Muscle layer of duodenum (tissue), 2 donors: ENCODE measurements around the gene RFTN1.

Source experiments
- H3K27ac ChIP-seq: one replicate; pipeline ENCODE4 v1.7.0; 2013; ENCODE audit warnings: mild to moderate bottlenecking, low read length
- H3K27me3 ChIP-seq: one replicate; pipeline ENCODE4 v1.7.0; 2013; ENCODE audit warnings: low read depth, mild to moderate bottlenecking, control low read depth, low read length
- H3K36me3 ChIP-seq, 2 donors: one replicate each; pipeline ENCODE4 v1.7.0; 2013; ENCODE audit warnings: low read length in 2 of 2, control low read depth in 1 of 2, mild to moderate bottlenecking in 1 of 2; ENCODE audit not compliant: insufficient read depth in 2 of 2, control insufficient read depth in 1 of 2
- H3K4me1 ChIP-seq, 2 donors: one replicate each; pipeline ENCODE4 v1.7.0; 2013; ENCODE audit warnings: low read length in 2 of 2, mild to moderate bottlenecking in 2 of 2, control low read depth in 1 of 2, moderate library complexity in 1 of 2; ENCODE audit not compliant: insufficient read depth in 2 of 2, control insufficient read depth in 1 of 2
- H3K4me3 ChIP-seq, 2 donors: one replicate each; pipeline ENCODE4 v1.7.0; 2013; ENCODE audit warnings: low read length in 2 of 2, low read depth in 1 of 2, mild to moderate bottlenecking in 1 of 2
- H3K9me3 ChIP-seq, 2 donors: one replicate each; pipeline ENCODE4 v1.7.0; 2013; ENCODE audit warnings: low read length in 2 of 2, control low read depth in 1 of 2, mild to moderate bottlenecking in 1 of 2; ENCODE audit not compliant: control insufficient read depth in 1 of 2
- donor health status: healthy.

Gene RFTN1

DNA sequence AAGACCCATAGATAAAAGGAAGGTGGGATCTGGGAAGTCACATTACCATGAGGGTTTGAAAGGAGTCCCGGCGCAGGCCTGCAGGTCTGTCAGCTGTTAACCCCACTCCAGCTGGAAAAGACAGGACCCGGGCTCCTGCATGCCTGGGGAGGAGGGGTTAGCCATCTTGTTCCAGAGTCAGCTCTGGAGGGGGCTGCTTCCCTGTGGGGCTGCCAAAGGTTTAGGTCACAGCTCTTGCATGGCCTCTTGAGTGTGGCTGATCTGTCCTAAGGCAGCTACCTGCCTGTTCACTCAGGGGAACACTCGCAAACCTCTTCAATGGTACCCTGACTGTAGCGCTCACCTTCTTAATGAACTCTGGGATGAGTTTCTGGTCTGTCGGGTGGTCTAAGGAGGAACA is 104.5 kb downstream of the RFTN1 start:
- no peak overlapping the region for H3K27ac ChIP-seq

GRCh38 chr3:16407366-16407765 is 106.1 kb downstream of the RFTN1 start:
- no peaks in the 10 kb centered on the region for H3K4me1 ChIP-seq
- H3K9me3 ChIP-seq = no peaks in the 10 kb centered on the region
- no peaks in the 10 kb centered on the region for H3K27me3 ChIP-seq
- no peak overlapping the region for H3K4me3 ChIP-seq
- no peak overlapping the region for H3K27ac ChIP-seq
- no peaks in the 10 kb centered on the region for H3K36me3 ChIP-seq

More for the DNA sequence above, 104.5 kb downstream of the RFTN1 start:
- Histone ChIP-seq H3K27me3 (no peaks in the 10 kb centered on the region), H3K9me3 (no peaks in the 10 kb centered on the region), H3K4me3 (no peak overlapping the region), H3K4me1 (no peaks in the 10 kb centered on the region), H3K36me3 (no peaks in the 10 kb centered on the region)

DNA sequence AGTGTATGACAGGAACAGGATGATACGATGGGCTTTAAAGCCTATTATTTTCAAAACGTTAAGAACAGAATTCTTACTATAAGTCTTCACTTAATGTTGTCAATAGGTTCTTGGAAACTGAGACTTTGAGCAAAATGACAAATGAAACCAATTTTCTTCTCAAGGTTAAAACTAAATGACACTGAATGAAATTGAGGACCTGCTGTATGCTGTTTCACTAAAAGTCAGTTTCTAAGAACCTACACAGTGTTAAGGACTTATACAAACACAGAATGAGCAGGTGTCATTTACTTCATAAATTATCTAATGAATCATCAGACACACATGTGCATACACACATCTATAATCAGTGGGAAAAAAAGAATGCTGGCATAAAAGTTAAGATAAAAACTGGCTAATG is 106.9 kb downstream of the RFTN1 start:
- H3K9me3 ChIP-seq = no peaks in the 10 kb centered on the region
- no peaks in the 10 kb centered on the region for H3K36me3 ChIP-seq
- no peaks in the 10 kb centered on the region for H3K27me3 ChIP-seq
- no peaks in the 10 kb centered on the region for H3K4me1 ChIP-seq
- no peak overlapping the region for H3K4me3 ChIP-seq
- no peak overlapping the region for H3K27ac ChIP-seq

- Histone ChIP-seq H3K36me3 (no peaks in the 10 kb centered on the region), H3K27ac (no peak overlapping the region), H3K27me3 (no peaks in the 10 kb centered on the region), H3K4me1 (no peaks in the 10 kb centered on the region), H3K9me3 (no peaks in the 10 kb centered on the region), H3K4me3 (no peak overlapping the region)
These were observed 107.3 kb downstream of the RFTN1 start for GRCh38 chr3:16406166-16406565.

GRCh38 chr3:16404349-16404895 is 109.1 kb downstream of the RFTN1 start:
- Histone ChIP-seq H3K9me3 (no peaks in the 10 kb centered on the region), H3K36me3 (no peaks in the 10 kb centered on the region), H3K4me3 (no peak overlapping the region), H3K27me3 (no peaks in the 10 kb centered on the region), H3K27ac (no peak overlapping the region), H3K4me1 (peaks cover 0 to 11% of the 10 kb centered on the region in 2 donors)

DNA sequence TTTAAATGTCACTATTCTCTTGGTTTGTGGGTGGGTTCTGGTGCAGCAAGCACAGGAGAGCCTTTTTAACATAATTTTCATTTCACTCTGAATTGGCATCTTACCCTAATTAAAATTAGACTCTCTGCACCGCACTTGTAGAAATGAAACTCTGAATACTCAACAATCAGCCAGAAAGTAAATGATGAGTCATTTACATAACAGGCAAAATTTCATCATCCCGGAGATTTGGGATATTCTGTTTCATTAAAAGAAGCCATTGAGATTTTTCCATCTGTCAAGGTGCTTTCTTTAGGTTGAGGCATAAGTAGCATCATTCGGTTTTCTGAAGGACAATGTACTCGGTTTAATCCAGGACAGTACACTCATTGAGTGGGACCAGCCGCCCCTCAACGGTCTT is 111.0 kb downstream of the RFTN1 start:
- Histone ChIP-seq H3K4me1 (peaks cover 0 to 13% of the 10 kb centered on the region in 2 donors), H3K27ac (no peak overlapping the region), H3K27me3 (no peaks in the 10 kb centered on the region), H3K4me3 (no peak overlapping the region), H3K9me3 (no peaks in the 10 kb centered on the region), H3K36me3 (no peaks in the 10 kb centered on the region)

DNA sequence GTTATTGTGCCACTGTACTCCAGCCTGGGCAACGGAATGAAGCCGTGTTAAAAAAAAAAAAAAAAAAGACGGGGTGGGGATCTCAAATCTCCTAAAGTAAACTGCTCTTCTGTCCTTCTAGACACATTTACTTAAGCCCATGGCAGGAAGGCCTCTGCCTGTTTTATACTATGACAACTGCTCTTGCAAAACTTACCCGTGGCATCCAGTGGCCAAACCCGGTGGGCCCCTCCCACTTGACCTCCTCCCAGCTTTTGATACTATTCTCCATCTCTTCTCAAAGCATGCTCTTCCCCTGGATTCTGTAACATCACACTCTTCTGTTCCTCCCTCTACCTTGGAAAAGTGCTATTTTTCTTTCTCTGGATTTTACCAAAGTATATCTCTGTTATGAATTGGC is 112.2 kb downstream of the RFTN1 start:
- Histone ChIP-seq H3K4me1 (peaks cover 0 to 13% of the 10 kb centered on the region in 2 donors), H3K36me3 (no peaks in the 10 kb centered on the region), H3K9me3 (no peaks in the 10 kb centered on the region), H3K27ac (no peak overlapping the region), H3K27me3 (no peaks in the 10 kb centered on the region), H3K4me3 (no peak overlapping the region)

DNA sequence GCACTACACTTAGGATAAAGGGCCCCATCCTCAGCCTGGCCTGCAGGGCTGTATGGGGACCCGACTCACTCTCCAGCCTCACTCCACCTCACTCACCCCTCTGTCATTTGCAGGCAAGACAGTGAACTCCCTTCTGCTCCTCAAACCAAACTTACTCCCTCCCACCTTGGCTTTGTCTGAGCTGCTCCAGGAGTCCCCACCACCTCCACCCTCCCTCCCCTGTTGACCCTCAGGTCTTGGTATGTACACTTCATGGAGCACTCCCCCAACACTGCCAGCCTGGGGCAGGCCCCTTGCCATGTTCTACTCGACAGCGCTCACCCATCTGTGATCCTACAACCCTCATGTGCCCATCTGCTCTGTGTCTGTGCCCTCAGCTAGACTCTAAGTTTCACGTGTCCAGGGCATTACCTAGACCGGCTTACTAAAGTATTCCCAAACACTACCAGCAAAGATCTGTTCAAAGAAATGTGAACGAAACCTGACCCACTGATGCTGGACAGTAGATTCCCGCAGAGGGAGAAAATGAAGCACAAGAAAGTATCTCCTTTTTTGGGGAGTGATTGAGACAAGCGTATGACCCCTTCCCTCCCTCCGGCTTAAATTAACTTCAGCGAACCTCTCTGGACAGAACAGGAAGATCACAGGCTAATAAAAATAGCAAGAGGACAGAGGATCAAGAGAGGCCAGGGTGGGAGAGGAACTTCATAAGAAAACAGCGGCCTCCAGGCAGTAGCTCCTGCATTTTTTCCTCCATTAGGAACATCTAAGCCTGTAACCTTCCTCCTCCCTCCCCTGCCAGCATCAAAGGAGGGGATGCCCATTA is 113.2 kb downstream of the RFTN1 start:
- Histone ChIP-seq H3K27ac (no peak overlapping the region), H3K27me3 (no peaks in the 10 kb centered on the region), H3K36me3 (no peaks in the 10 kb centered on the region), H3K9me3 (no peaks in the 10 kb centered on the region), H3K4me1 (peaks cover 0 to 13% of the 10 kb centered on the region in 2 donors), H3K4me3 (no peak overlapping the region)

GRCh38 chr3:16399473-16399872 is 114.0 kb downstream of the RFTN1 start:
- H3K9me3 ChIP-seq = no peaks in the 10 kb centered on the region
- H3K27ac ChIP-seq = no peak overlapping the region
- H3K4me3 ChIP-seq = no peak overlapping the region
- H3K27me3 ChIP-seq = no peaks in the 10 kb centered on the region
- peaks cover 0 to 13% of the 10 kb centered on the region in 2 donors for H3K4me1 ChIP-seq
- H3K36me3 ChIP-seq = no peaks in the 10 kb centered on the region

DNA sequence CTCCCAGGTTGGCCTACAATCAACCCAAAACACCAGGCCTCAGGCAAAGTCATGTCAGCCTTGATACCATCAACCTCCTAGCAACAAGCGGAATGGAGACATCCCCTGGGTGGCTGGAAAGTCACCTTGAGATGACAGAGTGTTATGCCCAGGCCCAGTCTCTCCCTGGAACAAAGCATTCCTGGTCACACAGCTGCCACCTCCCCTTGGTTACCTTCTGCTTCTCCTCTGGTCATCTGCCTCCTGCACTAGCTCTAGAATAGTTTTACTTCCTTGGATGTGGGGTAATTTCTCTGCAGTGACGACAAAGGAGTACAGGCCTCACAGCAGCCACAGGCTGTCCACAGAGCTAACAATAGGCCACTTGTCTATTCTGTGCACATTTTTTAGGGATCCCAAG is 114.9 kb downstream of the RFTN1 start:
- H3K27ac ChIP-seq = no peak overlapping the region
- peaks cover 0 to 13% of the 10 kb centered on the region in 2 donors for H3K4me1 ChIP-seq
- no peak overlapping the region for H3K4me3 ChIP-seq
- no peaks in the 10 kb centered on the region for H3K27me3 ChIP-seq
- H3K36me3 ChIP-seq = no peaks in the 10 kb centered on the region
- no peaks in the 10 kb centered on the region for H3K9me3 ChIP-seq

DNA sequence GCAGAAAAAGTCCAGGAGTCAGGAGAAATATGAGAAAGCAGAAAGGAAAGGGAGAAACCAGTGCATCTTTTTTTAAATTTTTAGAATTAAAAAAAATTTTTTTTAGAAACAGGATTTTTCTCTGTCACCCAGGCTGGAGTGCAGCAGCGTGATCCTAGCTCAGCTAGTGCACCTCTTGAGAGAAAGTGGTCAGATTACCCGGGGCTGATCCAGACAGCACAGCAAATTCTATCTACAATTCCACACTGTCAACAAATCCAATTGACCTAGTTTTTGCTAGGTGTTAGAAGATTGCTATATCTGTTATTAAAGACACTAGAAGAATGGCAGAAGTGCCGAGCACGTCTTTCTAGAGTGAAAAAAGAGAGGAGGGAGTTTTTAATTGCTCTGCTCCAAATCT is 117.3 kb downstream of the RFTN1 start:
- peaks cover 0 to 13% of the 10 kb centered on the region in 2 donors for H3K4me1 ChIP-seq
- no peaks in the 10 kb centered on the region for H3K27me3 ChIP-seq
- H3K9me3 ChIP-seq = no peaks in the 10 kb centered on the region
- no peak overlapping the region for H3K4me3 ChIP-seq
- H3K27ac ChIP-seq = no peak overlapping the region
- H3K36me3 ChIP-seq = no peaks in the 10 kb centered on the region

GRCh38 chr3:16395212-16395611 is 118.3 kb downstream of the RFTN1 start:
- H3K27me3 ChIP-seq = no peaks in the 10 kb centered on the region
- H3K36me3 ChIP-seq = no peaks in the 10 kb centered on the region
- H3K4me1 ChIP-seq = peaks cover 0 to 10% of the 10 kb centered on the region in 2 donors
- no peaks in the 10 kb centered on the region for H3K9me3 ChIP-seq
- H3K27ac ChIP-seq = no peak overlapping the region
- H3K4me3 ChIP-seq = no peak overlapping the region
